ENCODE results near the gene FTHL17.

DNA sequence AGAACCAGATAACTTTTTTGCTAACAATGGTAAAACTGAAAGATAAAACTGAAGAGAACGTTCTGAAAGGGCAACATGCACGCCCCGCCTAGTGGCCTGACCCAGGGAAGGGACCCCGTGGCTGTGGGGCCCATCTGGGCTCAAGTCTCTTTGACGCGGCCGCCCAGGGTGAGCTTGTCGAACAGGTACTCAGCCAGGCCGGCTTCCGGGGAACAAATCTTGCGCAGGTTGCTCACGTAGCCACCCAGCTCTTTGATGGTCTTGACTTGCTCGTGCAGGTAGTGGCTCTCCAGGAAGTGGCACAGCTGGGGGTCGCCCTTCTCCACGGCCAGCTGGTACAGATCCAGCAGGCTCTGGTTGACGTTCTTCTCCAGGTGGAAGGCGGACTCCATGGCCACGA, 579 bp downstream of the FTHL17 start:
- TF ChIP-seq, protein P1, sequence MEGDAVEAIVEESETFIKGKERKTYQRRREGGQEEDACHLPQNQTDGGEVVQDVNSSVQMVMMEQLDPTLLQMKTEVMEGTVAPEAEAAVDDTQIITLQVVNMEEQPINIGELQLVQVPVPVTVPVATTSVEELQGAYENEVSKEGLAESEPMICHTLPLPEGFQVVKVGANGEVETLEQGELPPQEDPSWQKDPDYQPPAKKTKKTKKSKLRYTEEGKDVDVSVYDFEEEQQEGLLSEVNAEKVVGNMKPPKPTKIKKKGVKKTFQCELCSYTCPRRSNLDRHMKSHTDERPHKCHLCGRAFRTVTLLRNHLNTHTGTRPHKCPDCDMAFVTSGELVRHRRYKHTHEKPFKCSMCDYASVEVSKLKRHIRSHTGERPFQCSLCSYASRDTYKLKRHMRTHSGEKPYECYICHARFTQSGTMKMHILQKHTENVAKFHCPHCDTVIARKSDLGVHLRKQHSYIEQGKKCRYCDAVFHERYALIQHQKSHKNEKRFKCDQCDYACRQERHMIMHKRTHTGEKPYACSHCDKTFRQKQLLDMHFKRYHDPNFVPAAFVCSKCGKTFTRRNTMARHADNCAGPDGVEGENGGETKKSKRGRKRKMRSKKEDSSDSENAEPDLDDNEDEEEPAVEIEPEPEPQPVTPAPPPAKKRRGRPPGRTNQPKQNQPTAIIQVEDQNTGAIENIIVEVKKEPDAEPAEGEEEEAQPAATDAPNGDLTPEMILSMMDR (IDR thresholded peaks at IDR 0.05) = no peak
- TF ChIP-seq, protein P2, sequence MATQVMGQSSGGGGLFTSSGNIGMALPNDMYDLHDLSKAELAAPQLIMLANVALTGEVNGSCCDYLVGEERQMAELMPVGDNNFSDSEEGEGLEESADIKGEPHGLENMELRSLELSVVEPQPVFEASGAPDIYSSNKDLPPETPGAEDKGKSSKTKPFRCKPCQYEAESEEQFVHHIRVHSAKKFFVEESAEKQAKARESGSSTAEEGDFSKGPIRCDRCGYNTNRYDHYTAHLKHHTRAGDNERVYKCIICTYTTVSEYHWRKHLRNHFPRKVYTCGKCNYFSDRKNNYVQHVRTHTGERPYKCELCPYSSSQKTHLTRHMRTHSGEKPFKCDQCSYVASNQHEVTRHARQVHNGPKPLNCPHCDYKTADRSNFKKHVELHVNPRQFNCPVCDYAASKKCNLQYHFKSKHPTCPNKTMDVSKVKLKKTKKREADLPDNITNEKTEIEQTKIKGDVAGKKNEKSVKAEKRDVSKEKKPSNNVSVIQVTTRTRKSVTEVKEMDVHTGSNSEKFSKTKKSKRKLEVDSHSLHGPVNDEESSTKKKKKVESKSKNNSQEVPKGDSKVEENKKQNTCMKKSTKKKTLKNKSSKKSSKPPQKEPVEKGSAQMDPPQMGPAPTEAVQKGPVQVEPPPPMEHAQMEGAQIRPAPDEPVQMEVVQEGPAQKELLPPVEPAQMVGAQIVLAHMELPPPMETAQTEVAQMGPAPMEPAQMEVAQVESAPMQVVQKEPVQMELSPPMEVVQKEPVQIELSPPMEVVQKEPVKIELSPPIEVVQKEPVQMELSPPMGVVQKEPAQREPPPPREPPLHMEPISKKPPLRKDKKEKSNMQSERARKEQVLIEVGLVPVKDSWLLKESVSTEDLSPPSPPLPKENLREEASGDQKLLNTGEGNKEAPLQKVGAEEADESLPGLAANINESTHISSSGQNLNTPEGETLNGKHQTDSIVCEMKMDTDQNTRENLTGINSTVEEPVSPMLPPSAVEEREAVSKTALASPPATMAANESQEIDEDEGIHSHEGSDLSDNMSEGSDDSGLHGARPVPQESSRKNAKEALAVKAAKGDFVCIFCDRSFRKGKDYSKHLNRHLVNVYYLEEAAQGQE (IDR thresholded peaks at IDR 0.05; ENCODE audit: insufficient read depth in 1 of 2, low read depth in 2 of 2, low read length in 1 of 2) = no peak

All from Panc1 (cell line).